SK-N-SH (cell line): ENCODE results near the gene VPS35L. TPM values are rescaled to one million over a fixed set of nuclear protein-coding genes. Genes with fewer than 3 reads are reported as not detected.

Experiments
- CTCF ChIA-PET: fragments of 300-600, 350-600 bp; formaldehyde crosslinking; extraction: SDS; loops from one replicate; lab custom pipeline; 2021; lab: Yijun Ruan, JAX
- POLR2A ChIA-PET: fragments of 350-600 bp; sonication (Branson Sonifier 250); formaldehyde crosslinking; extraction: SDS; loops from one replicate; lab custom pipeline; 2020; ENCODE audit warnings: antibody characterized with exemption, inconsistent platforms; lab: Yijun Ruan, JAX
- DNase-seq: peaks from one replicate; pipeline ENCODE4 v3.0.0; 2012
- H2AFZ ChIP-seq: fragments of 200-600 bp; sonication (generic); 2 replicates; pipeline ENCODE4 v1.8.1; 2016; ENCODE audit warnings: antibody characterized with exemption, mild to moderate bottlenecking, low read depth
- H3F3A ChIP-seq: fragments of 200-600 bp; sonication (generic); replicated peaks from 2 replicates; pipeline ENCODE3; 2016; ENCODE audit warnings: antibody characterized with exemption, mild to moderate bottlenecking; ENCODE audit not compliant: insufficient read depth
- H3K27ac ChIP-seq, 2 experiments: fragments of 200-500 bp in 1 of 2; fragments of 200-600 bp in 1 of 2; sonication (Bioruptor generic) in 1 of 2; sonication (generic), shearing (Covaris generic) in 1 of 2; 2 replicates each; pipeline versions ENCODE4 v1.5.1 to v1.6.1; 2014 to 2016; ENCODE audit warnings: low read depth in 2 of 2, inconsistent platforms in 1 of 2, low read length in 1 of 2, mild to moderate bottlenecking in 1 of 2, mixed read lengths in 1 of 2
- H3K27me3 ChIP-seq: fragments of 200-600 bp; sonication (generic), shearing (Covaris generic); 2 replicates; pipeline ENCODE4 v1.6.1; 2016; ENCODE audit warnings: mixed run types; ENCODE audit not compliant: insufficient read depth
- H3K36me3 ChIP-seq, 2 experiments: fragments of 200-500 bp in 1 of 2; fragments of 200-600 bp in 1 of 2; sonication (Bioruptor generic) in 1 of 2; sonication (generic) in 1 of 2; replicated peaks in 1 of 2; 2 replicates each; pipeline versions ENCODE3 to v1.5.1; 2014 to 2016; ENCODE audit warnings: low read length in 1 of 2, mild to moderate bottlenecking in 1 of 2; ENCODE audit not compliant: insufficient read depth in 2 of 2, control insufficient read depth in 1 of 2
- H3K4me1 ChIP-seq, 2 experiments: fragments of 200-500 bp in 1 of 2; fragments of 200-600 bp in 1 of 2; sonication (Bioruptor generic) in 1 of 2; sonication (generic), shearing (Covaris generic) in 1 of 2; 2 replicates each; pipeline versions ENCODE4 v1.5.1 to v1.6.1; 2014 to 2016; ENCODE audit warnings: low read depth in 1 of 2, low read length in 1 of 2, mixed run types in 1 of 2; ENCODE audit not compliant: insufficient read depth in 2 of 2, control insufficient read depth in 1 of 2
- H3K4me2 ChIP-seq: fragments of 200-600 bp; sonication (generic), shearing (Covaris generic); 2 replicates; pipeline ENCODE4 v1.6.1; 2017; ENCODE audit warnings: mixed run types
- H3K4me3 ChIP-seq, 2 experiments: fragments of 200-500 bp in 1 of 2; fragments of 200-600 bp in 1 of 2; sonication (Bioruptor generic) in 1 of 2; sonication (generic), shearing (Covaris generic) in 1 of 2; 2 replicates each; pipeline versions ENCODE4 v1.5.1 to v1.8.1; 2014 to 2016; ENCODE audit warnings: low read depth in 2 of 2, inconsistent platforms in 1 of 2, low read length in 1 of 2, mild to moderate bottlenecking in 1 of 2, mixed read lengths in 1 of 2, moderate library complexity in 1 of 2
- H3K79me2 ChIP-seq: fragments of 200-600 bp; sonication (generic); 2 replicates; pipeline ENCODE4 v1.8.1; 2017; ENCODE audit warnings: mild to moderate bottlenecking; ENCODE audit not compliant: insufficient read depth
- H3K9ac ChIP-seq: fragments of 200-600 bp; sonication (generic); 2 replicates; pipeline ENCODE4 v1.6.1; 2017; ENCODE audit warnings: mixed run types
- H3K9me2 ChIP-seq: fragments of 200-600 bp; sonication (generic); 2 replicates; pipeline ENCODE4 v1.6.1; 2017; ENCODE audit warnings: mixed run types
- H3K9me3 ChIP-seq: fragments of 200-600 bp; sonication (generic); 2 replicates; pipeline ENCODE4 v1.6.1; 2017; ENCODE audit warnings: mixed run types, mild to moderate bottlenecking, moderate library complexity
- H4K20me1 ChIP-seq: fragments of 200-600 bp; sonication (generic); 2 replicates; pipeline ENCODE4 v1.6.1; 2017; ENCODE audit warnings: mild to moderate bottlenecking, mixed run types; ENCODE audit not compliant: insufficient read depth
- CHD2 ChIP-seq: fragments of 150-350 bp; IDR thresholded peaks from 2 replicates; pipeline ENCODE4 v1.6.1; 2018; ENCODE audit warnings: low read length; ENCODE audit not compliant: partially characterized antibody
- CTCF ChIP-seq: fragments of 200-600 bp; sonication (generic); IDR thresholded peaks from 2 replicates; pipeline ENCODE4 v1.6.1; 2017; ENCODE audit warnings: antibody characterized with exemption, mild to moderate bottlenecking, moderate library complexity
- ELF1 ChIP-seq: IDR thresholded peaks from 2 replicates; pipeline ENCODE4 v1.4.0; 2012
- EZH2phosphoT487 ChIP-seq: fragments of 200-600 bp; sonication (generic); IDR thresholded peaks from 2 replicates; pipeline ENCODE4 v1.6.1; 2017; ENCODE audit warnings: low read depth, mixed run types, mild to moderate bottlenecking, antibody characterized with exemption, moderate library complexity, borderline replicate concordance
- FOXJ3 ChIP-seq: sonication (generic); formaldehyde crosslinking; IDR thresholded peaks from 2 replicates; pipeline ENCODE4 v1.5.1; 2020; ENCODE audit warnings: mild to moderate bottlenecking, missing genetic modification reagents
- FOXM1 ChIP-seq: IDR thresholded peaks from 2 replicates; pipeline ENCODE4 v1.4.0; 2012; ENCODE audit warnings: low read depth, mild to moderate bottlenecking
- GATA2 ChIP-seq: sonication (generic); formaldehyde crosslinking; IDR thresholded peaks from 2 replicates; pipeline ENCODE4 v1.5.0; 2020; ENCODE audit warnings: mild to moderate bottlenecking, missing genetic modification reagents
- IRF3 ChIP-seq: fragments of 150-350 bp; IDR thresholded peaks from 2 replicates; pipeline ENCODE4 v1.6.1; 2016; ENCODE audit warnings: mild to moderate bottlenecking, low read depth, low read length
- MXI1 ChIP-seq: IDR thresholded peaks from 2 replicates; pipeline ENCODE4 v1.6.1; 2012; ENCODE audit warnings: mild to moderate bottlenecking, low read depth, low read length, improper control_type of control experiment
- NRF1 ChIP-seq: IDR thresholded peaks from 2 replicates; pipeline ENCODE4 v1.6.1; 2012; ENCODE audit warnings: low read depth, mild to moderate bottlenecking, low read length
- RCOR1 ChIP-seq: fragments of 150-350 bp; IDR thresholded peaks from 2 replicates; pipeline ENCODE4 v1.6.1; 2017; ENCODE audit warnings: antibody characterized with exemption, low read length
- RFX5 ChIP-seq: IDR thresholded peaks from 2 replicates; pipeline ENCODE4 v1.6.1; 2012; ENCODE audit warnings: mild to moderate bottlenecking, improper control_type of control experiment, low read length
- RXRA ChIP-seq: IDR thresholded peaks from 2 replicates; pipeline ENCODE4 v1.4.0; 2012; ENCODE audit warnings: low read depth, mild to moderate bottlenecking, borderline replicate concordance
- SMC3 ChIP-seq: IDR thresholded peaks from 2 replicates; pipeline ENCODE4 v1.6.1; 2012; ENCODE audit warnings: low read depth, low read length, improper control_type of control experiment
- TCF12 ChIP-seq: IDR thresholded peaks from 2 replicates; pipeline ENCODE4 v1.4.0; 2012
- TEAD4 ChIP-seq: IDR thresholded peaks from 2 replicates; pipeline ENCODE4 v1.4.0; 2012; ENCODE audit warnings: mild to moderate bottlenecking, borderline replicate concordance; ENCODE audit not compliant: insufficient read depth
- WGBS: methylation state at CpG from one replicate; pipeline ENCODE4 v1.1.6; 2017; ENCODE audit warnings: low lambda C conversion rate; 5-methylcytosine and 5-hydroxymethylcytosine counted together
- polyA plus RNA-seq, 3 experiments: library from polyadenylated mRNA; depleted of rRNA; stranded (reverse); fragments of >200 nt; gene quantifications; 2 replicates each; pipeline ENCODE4 v1.2.3, GENCODE V29; 2012
- TF ChIP-seq, protein P1 (sequence below): IDR thresholded peaks from 2 replicates; pipeline ENCODE4 v1.4.0; 2012; ENCODE audit warnings: low read depth
- TF ChIP-seq, protein P2 (sequence below): IDR thresholded peaks from 2 replicates; pipeline ENCODE4 v1.4.0; 2012; ENCODE audit warnings: low read depth, borderline replicate concordance

Gene VPS35L
- polyA plus RNA-seq, 1 of the 3 experiments (the other 2 are of a cell fraction), result 35.3 TPM

DNA sequence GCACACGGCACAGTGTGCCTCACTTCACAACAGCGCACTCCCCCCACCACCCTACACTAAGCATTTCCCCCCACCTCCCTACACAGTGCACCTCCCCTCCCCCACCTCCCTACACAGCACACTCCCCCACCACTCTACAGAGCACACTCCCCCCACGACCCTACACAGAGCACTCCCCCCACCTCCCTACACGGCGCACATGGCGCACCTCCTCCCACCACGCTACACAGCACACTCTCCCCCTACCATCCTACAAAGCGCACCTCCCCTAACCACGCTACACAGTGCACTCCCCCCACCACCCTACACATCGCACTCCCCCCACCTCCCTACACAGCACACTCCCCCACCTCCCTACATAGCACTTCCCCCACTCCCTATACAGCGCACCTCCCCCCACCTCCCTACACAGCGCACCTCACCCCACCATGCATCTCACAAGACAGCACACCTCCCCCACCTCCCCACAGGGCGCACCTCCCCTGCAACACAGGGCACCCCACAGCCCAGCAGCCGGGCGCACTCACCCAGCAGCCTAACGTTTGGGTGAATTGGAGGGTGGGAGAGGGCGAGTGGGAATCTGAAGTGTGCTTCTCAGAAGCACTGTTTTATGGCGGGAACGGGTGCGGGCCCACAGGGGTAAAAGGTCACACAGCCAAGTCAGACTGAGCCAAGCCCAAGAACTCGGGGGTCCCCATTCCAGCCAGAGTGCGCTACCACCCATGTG is 152.2 kb downstream of the VPS35L start:
- Histone ChIP-seq H3K9ac (no peak overlapping the region), H3K9me3 (no peaks in the 10 kb centered on the region), H3K36me3 (peaks cover 38 to 83% of the 10 kb centered on the region in 2 experiments), H3K9me2 (no peaks in the 10 kb centered on the region), H3K4me2 (no peak overlapping the region), H3K4me3 (no peak overlapping the region), H2AFZ (no peak overlapping the region), H3K27ac (no peak overlapping the region), H3F3A (peaks cover 4% of the 10 kb centered on the region), H3K4me1 (peaks cover 0 to 7% of the 10 kb centered on the region in 2 experiments; a peak in 2 of 4 replicates), H4K20me1 (peaks cover 19% of the 10 kb centered on the region), H3K27me3 (no peaks in the 10 kb centered on the region), H3K79me2 (peaks cover 34% of the 10 kb centered on the region)
- TF ChIP-seq, protein P1, sequence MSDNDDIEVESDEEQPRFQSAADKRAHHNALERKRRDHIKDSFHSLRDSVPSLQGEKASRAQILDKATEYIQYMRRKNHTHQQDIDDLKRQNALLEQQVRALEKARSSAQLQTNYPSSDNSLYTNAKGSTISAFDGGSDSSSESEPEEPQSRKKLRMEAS, result no peak
- TF ChIP-seq TCF12 (no peak), TEAD4 (no peak), FOXJ3 (CRISPR knock-in tag) (no peak), CHD2 (no peak), FOXM1 (no peak), CTCF (no peak), GATA2 (CRISPR knock-in tag) (no peak), EZH2phosphoT487 (no peak)
- POLR2A ChIA-PET, result no interaction called here
- no peak for DNase-seq
- 93% methylated on average over 22 of the region's 22 CpGs for WGBS
- CTCF ChIA-PET, result no interaction called here

DNA sequence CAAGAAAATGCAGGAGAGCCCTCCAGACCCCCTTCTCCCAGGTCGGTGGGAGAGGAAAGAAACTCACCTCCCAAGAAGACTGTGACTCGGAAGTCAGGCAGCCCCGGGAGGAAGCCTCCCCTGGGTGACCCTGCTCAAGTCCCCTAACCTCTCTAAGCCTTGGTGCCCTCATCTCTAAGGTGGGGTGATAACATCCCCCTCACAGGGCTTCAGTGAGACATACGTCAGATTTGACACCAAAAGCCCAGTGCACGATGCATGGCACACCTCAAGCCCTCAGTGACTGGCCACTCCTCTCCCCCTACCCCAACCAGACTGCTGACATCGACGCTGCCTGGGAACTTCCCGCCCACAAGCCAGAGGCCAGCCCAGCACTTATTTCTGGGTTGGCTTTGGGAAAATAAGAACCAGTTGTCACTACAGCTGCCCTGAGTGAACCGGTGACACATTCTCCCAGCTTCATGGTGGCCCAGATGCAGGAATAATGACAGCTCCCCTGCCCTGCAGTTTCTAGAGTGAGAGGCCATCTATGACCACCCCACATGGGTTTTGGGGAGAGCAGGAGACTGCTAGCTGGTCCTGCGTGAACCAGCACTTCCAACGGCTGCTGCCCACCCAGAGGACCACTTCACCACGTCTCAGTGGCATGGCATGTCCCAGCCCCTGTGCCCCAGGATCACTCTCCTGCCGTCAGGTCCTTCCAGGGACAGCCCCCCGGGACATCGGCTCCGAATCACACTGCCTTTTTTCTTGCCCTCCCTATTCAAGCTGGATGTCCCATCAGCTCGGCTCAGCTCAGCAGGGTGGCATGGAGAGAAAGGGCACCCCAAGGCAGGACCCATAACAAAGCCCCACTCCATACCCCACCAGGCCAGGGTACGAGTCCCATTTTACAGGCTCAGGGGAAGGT is 153.0 kb downstream of the VPS35L start:
- peaks cover 0 to 7% of the 10 kb centered on the region in 2 experiments; a peak in 2 of 4 replicates for H3K4me1 ChIP-seq
- no peak overlapping the region for H2AFZ ChIP-seq
- no peaks in the 10 kb centered on the region for H3K9me2 ChIP-seq
- H3K4me3 ChIP-seq, result no peak overlapping the region
- ChIA-PET POLR2A (no interaction called here), CTCF (interaction anchor here (0.6 kb wide), 1 partner anchor 15 kb away, joined by 4 read pairs; no protein-coding TSS in a partner anchor)
- DNase-seq, result no peak
- H3K9ac ChIP-seq, result no peak overlapping the region
- 84% methylated on average over 5 of the region's 18 CpGs for WGBS
- peaks cover 23% of the 10 kb centered on the region for H4K20me1 ChIP-seq
- H3F3A ChIP-seq, result peaks cover 4% of the 10 kb centered on the region
- TF ChIP-seq RXRA (no peak), RFX5 (no peak), IRF3 (no peak), NRF1 (no peak), RCOR1 (no peak), SMC3 (no peak), TCF12 (no peak), FOXM1 (no peak), MXI1 (no peak), ELF1 (no peak)
- TF ChIP-seq, protein P2, sequence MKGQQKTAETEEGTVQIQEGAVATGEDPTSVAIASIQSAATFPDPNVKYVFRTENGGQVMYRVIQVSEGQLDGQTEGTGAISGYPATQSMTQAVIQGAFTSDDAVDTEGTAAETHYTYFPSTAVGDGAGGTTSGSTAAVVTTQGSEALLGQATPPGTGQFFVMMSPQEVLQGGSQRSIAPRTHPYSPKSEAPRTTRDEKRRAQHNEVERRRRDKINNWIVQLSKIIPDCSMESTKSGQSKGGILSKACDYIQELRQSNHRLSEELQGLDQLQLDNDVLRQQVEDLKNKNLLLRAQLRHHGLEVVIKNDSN, result no peak
- TF ChIP-seq, protein P1, result no peak
- H3K27ac ChIP-seq, result no peak overlapping the region
- peaks cover 32 to 82% of the 10 kb centered on the region in 2 experiments for H3K36me3 ChIP-seq
- peaks cover 42% of the 10 kb centered on the region for H3K79me2 ChIP-seq
- no peaks in the 10 kb centered on the region for H3K9me3 ChIP-seq
- no peaks in the 10 kb centered on the region for H3K27me3 ChIP-seq
- H3K4me2 ChIP-seq, result no peak overlapping the region
